IPS-15b (cell line): ENCODE data around the gene AK5.

Source experiments
- H3K27me3 ChIP-seq: one replicate; pipeline ENCODE4 v1.6.1; 2013; ENCODE audit warnings: low read length; ENCODE audit not compliant: control insufficient read depth, insufficient read depth
- H3K36me3 ChIP-seq: one replicate; pipeline ENCODE4 v1.6.1; 2013; ENCODE audit warnings: low read length; ENCODE audit not compliant: control insufficient read depth, insufficient read depth
- H3K4me1 ChIP-seq: one replicate; pipeline ENCODE4 v1.6.1; 2013; ENCODE audit warnings: mild to moderate bottlenecking, low read length; ENCODE audit not compliant: control insufficient read depth, insufficient read depth
- H3K4me3 ChIP-seq: one replicate; pipeline ENCODE4 v1.5.1; 2013; ENCODE audit warnings: low read depth, low read length
- H3K9ac ChIP-seq: one replicate; pipeline ENCODE4 v1.6.1; 2013; ENCODE audit warnings: low read depth, mild to moderate bottlenecking, low read length
- H3K9me3 ChIP-seq: one replicate; pipeline ENCODE4 v1.6.1; 2013; ENCODE audit warnings: mild to moderate bottlenecking, low read length; ENCODE audit not compliant: control insufficient read depth, insufficient read depth

Gene AK5

GRCh38 chr1:77465922-77466321 is 184.1 kb downstream of the AK5 start:
- Histone ChIP-seq H3K36me3 (no peaks in the 10 kb centered on the region), H3K27me3 (no peaks in the 10 kb centered on the region), H3K4me1 (no peaks in the 10 kb centered on the region), H3K9me3 (no peaks in the 10 kb centered on the region), H3K9ac (no peak overlapping the region), H3K4me3 (no peak overlapping the region)

GRCh38 chr1:77467021-77467595 is 185.3 kb downstream of the AK5 start:
- H3K36me3 ChIP-seq: no peaks in the 10 kb centered on the region
- H3K4me1 ChIP-seq: no peaks in the 10 kb centered on the region
- no peaks in the 10 kb centered on the region for H3K9me3 ChIP-seq
- H3K9ac ChIP-seq: no peak overlapping the region
- H3K4me3 ChIP-seq: no peak overlapping the region
- no peaks in the 10 kb centered on the region for H3K27me3 ChIP-seq

GRCh38 chr1:77467741-77468140 is 185.9 kb downstream of the AK5 start:
- no peak overlapping the region for H3K9ac ChIP-seq
- no peaks in the 10 kb centered on the region for H3K27me3 ChIP-seq
- H3K4me1 ChIP-seq: no peaks in the 10 kb centered on the region
- H3K4me3 ChIP-seq: no peak overlapping the region
- no peaks in the 10 kb centered on the region for H3K9me3 ChIP-seq
- no peaks in the 10 kb centered on the region for H3K36me3 ChIP-seq

- Histone ChIP-seq H3K36me3 (no peaks in the 10 kb centered on the region), H3K4me1 (no peaks in the 10 kb centered on the region), H3K9ac (no peak overlapping the region), H3K9me3 (no peaks in the 10 kb centered on the region), H3K27me3 (no peaks in the 10 kb centered on the region), H3K4me3 (no peak overlapping the region)
Measured at GRCh38 chr1:77468257-77468948, 186.6 kb downstream of the AK5 start.

- no peaks in the 10 kb centered on the region for H3K27me3 ChIP-seq
- no peak overlapping the region for H3K4me3 ChIP-seq
- no peaks in the 10 kb centered on the region for H3K9me3 ChIP-seq
- H3K4me1 ChIP-seq: no peaks in the 10 kb centered on the region
- H3K36me3 ChIP-seq: no peaks in the 10 kb centered on the region
- H3K9ac ChIP-seq: no peak overlapping the region
Measured at GRCh38 chr1:77468949-77469710, 187.3 kb downstream of the AK5 start.

- no peaks in the 10 kb centered on the region for H3K4me1 ChIP-seq
- no peaks in the 10 kb centered on the region for H3K27me3 ChIP-seq
- H3K9ac ChIP-seq: no peak overlapping the region
- no peaks in the 10 kb centered on the region for H3K9me3 ChIP-seq
- H3K36me3 ChIP-seq: no peaks in the 10 kb centered on the region
- H3K4me3 ChIP-seq: no peak overlapping the region
Measured at GRCh38 chr1:77471691-77472090, 189.9 kb downstream of the AK5 start.

GRCh38 chr1:77473690-77474089 is 191.9 kb downstream of the AK5 start:
- Histone ChIP-seq H3K36me3 (no peaks in the 10 kb centered on the region), H3K4me3 (no peak overlapping the region), H3K27me3 (no peaks in the 10 kb centered on the region), H3K4me1 (no peaks in the 10 kb centered on the region), H3K9me3 (no peaks in the 10 kb centered on the region), H3K9ac (no peak overlapping the region)

- no peaks in the 10 kb centered on the region for H3K9me3 ChIP-seq
- H3K27me3 ChIP-seq: no peaks in the 10 kb centered on the region
- no peaks in the 10 kb centered on the region for H3K4me1 ChIP-seq
- H3K4me3 ChIP-seq: no peak overlapping the region
- H3K36me3 ChIP-seq: no peaks in the 10 kb centered on the region
- H3K9ac ChIP-seq: no peak overlapping the region
Measured at GRCh38 chr1:77475641-77476040, 193.8 kb downstream of the AK5 start.

GRCh38 chr1:77476475-77476874 is 194.7 kb downstream of the AK5 start:
- Histone ChIP-seq H3K36me3 (no peaks in the 10 kb centered on the region), H3K9ac (no peak overlapping the region), H3K9me3 (no peaks in the 10 kb centered on the region), H3K4me3 (no peak overlapping the region), H3K4me1 (no peaks in the 10 kb centered on the region), H3K27me3 (no peaks in the 10 kb centered on the region)

- no peaks in the 10 kb centered on the region for H3K9me3 ChIP-seq
- no peak overlapping the region for H3K9ac ChIP-seq
- no peak overlapping the region for H3K4me3 ChIP-seq
- H3K36me3 ChIP-seq: no peaks in the 10 kb centered on the region
- H3K27me3 ChIP-seq: no peaks in the 10 kb centered on the region
- no peaks in the 10 kb centered on the region for H3K4me1 ChIP-seq
Measured at GRCh38 chr1:77484334-77484733, 202.5 kb downstream of the AK5 start.

GRCh38 chr1:77484926-77485325 is 203.1 kb downstream of the AK5 start:
- no peak overlapping the region for H3K9ac ChIP-seq
- no peaks in the 10 kb centered on the region for H3K36me3 ChIP-seq
- no peak overlapping the region for H3K4me3 ChIP-seq
- no peaks in the 10 kb centered on the region for H3K27me3 ChIP-seq
- no peaks in the 10 kb centered on the region for H3K4me1 ChIP-seq
- no peaks in the 10 kb centered on the region for H3K9me3 ChIP-seq

GRCh38 chr1:77487631-77488030 is 205.8 kb downstream of the AK5 start:
- H3K36me3 ChIP-seq: no peaks in the 10 kb centered on the region
- no peak overlapping the region for H3K9ac ChIP-seq
- H3K27me3 ChIP-seq: no peaks in the 10 kb centered on the region
- no peak overlapping the region for H3K4me3 ChIP-seq
- no peaks in the 10 kb centered on the region for H3K9me3 ChIP-seq
- peaks cover 3% of the 10 kb centered on the region for H3K4me1 ChIP-seq
